ENCODE data around the gene HERC4.

The HERC4 gene

DNA sequence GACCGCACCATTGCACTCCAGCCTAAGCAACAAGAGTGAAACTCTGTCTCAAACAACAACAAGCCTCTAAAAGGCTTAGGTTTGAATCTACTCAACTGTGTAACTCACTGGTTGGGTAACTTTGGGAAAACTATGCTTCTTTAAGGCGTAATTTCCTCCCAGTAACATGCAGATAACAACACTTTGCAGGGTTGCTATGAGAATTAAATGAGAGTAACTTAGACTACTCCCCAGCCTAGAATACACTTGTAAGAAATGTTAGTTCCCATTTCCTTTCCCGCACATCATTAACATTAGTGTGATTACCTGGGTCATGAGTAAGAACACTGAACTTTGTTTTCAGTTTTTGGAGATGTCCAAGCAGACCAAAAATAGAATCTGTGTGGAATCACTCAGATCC, 28.8 kb upstream of the HERC4 start:
- no peaks in the 10 kb centered on the region for H3K4me1 Mint-ChIP-seq
- no peak overlapping the region for H3K27ac Mint-ChIP-seq
- no peak for ATAC-seq
- no peaks in the 10 kb centered on the region for H3K27me3 Mint-ChIP-seq
- no peaks in the 10 kb centered on the region for H3K36me3 Mint-ChIP-seq
- H3K4me3 Mint-ChIP-seq = no peak overlapping the region
- H3K9me3 Mint-ChIP-seq = no peaks in the 10 kb centered on the region

GRCh38 chr10:68103261-68103878, 28.3 kb upstream of the HERC4 start:
- H3K9me3 Mint-ChIP-seq = no peaks in the 10 kb centered on the region
- no peak for ATAC-seq

DNA sequence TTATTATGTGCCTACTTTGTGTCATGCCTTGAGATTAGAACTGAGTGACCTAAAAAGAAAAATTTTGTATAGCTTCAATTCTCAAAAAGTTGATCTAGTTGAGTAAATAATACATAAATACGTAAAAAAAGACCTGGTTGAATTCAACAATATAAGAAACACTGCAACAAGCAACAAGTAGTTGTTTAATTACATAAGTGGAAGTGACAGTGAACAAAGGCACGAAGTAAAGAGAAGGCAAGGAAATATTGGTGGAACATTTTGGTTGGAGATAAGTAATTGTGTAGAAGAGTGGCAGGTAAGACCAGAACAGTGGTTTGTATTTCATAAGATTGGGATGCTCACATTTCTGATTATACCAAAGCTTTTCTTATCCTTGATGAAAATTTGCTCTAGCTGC, 26.0 kb upstream of the HERC4 start:
- no peak for ATAC-seq
- no peaks in the 10 kb centered on the region for H3K4me1 Mint-ChIP-seq
- H3K27me3 Mint-ChIP-seq = no peaks in the 10 kb centered on the region
- H3K36me3 Mint-ChIP-seq = no peaks in the 10 kb centered on the region
- H3K27ac Mint-ChIP-seq = no peak overlapping the region
- H3K4me3 Mint-ChIP-seq = no peak overlapping the region
- no peaks in the 10 kb centered on the region for H3K9me3 Mint-ChIP-seq

More at GRCh38 chr10:68103261-68103878, 28.3 kb upstream of the HERC4 start:
- Mint-ChIP-seq H3K36me3 (no peaks in the 10 kb centered on the region), H3K27me3 (no peaks in the 10 kb centered on the region), H3K4me3 (no peak overlapping the region), H3K4me1 (no peaks in the 10 kb centered on the region), H3K27ac (no peak overlapping the region)

DNA sequence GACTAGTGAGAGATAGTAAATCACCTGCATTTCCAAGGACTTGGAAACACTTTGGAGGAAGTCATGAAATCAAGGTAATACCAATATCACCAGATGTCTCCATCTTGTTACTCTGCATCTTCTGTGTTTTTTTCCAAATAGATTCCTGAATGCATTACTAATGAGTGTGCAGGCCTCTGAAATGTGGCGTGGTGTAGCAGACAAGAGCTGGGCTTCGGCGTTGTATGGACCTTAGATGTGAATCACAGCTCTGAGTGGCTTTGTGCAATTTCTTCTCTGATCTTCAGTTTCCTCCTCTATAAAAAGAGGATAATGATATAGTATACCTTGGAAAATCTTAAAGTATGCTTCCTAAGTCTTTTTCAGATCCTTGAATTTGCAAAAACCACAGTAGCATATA, 24.7 kb upstream of the HERC4 start:
- Mint-ChIP-seq H3K4me3 (no peak overlapping the region), H3K4me1 (no peaks in the 10 kb centered on the region), H3K27ac (no peak overlapping the region), H3K9me3 (no peaks in the 10 kb centered on the region), H3K36me3 (no peaks in the 10 kb centered on the region), H3K27me3 (no peaks in the 10 kb centered on the region)
- ATAC-seq = no peak

GRCh38 chr10:68096913-68097516, 21.9 kb upstream of the HERC4 start:
- H3K36me3 Mint-ChIP-seq = no peaks in the 10 kb centered on the region
- ATAC-seq = no peak
- H3K27me3 Mint-ChIP-seq = no peaks in the 10 kb centered on the region
- H3K4me1 Mint-ChIP-seq = no peaks in the 10 kb centered on the region
- no peak overlapping the region for H3K27ac Mint-ChIP-seq
- no peak overlapping the region for H3K4me3 Mint-ChIP-seq
- no peaks in the 10 kb centered on the region for H3K9me3 Mint-ChIP-seq

GRCh38 chr10:68095153-68095552, 20.1 kb upstream of the HERC4 start:
- no peak for ATAC-seq
- Mint-ChIP-seq H3K27me3 (no peaks in the 10 kb centered on the region), H3K27ac (no peak overlapping the region), H3K9me3 (no peaks in the 10 kb centered on the region), H3K4me3 (no peak overlapping the region), H3K4me1 (no peaks in the 10 kb centered on the region), H3K36me3 (no peaks in the 10 kb centered on the region)

DNA sequence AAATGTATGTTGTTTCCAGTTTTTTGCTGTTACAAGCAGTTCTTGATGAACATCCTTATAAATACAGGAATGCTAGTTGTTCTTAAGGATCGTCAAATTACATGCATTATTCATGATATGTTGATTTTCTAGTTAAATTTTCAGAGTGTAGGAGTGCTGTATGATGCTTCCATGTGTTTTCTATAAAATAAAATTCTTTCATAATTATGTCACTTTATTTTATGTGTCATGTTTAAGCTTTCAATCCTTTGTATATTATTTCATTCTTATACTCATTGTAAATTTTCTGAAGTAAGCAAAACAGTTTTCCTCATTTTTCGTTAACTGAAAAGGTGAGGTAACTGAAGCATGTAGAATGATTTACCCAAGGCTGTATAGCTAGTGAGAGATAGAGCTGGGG, 17.4 kb upstream of the HERC4 start:
- H3K27ac Mint-ChIP-seq = no peak overlapping the region
- no peaks in the 10 kb centered on the region for H3K27me3 Mint-ChIP-seq
- H3K4me3 Mint-ChIP-seq = no peak overlapping the region
- H3K36me3 Mint-ChIP-seq = no peaks in the 10 kb centered on the region
- ATAC-seq = no peak
- no peaks in the 10 kb centered on the region for H3K4me1 Mint-ChIP-seq
- H3K9me3 Mint-ChIP-seq = no peaks in the 10 kb centered on the region

DNA sequence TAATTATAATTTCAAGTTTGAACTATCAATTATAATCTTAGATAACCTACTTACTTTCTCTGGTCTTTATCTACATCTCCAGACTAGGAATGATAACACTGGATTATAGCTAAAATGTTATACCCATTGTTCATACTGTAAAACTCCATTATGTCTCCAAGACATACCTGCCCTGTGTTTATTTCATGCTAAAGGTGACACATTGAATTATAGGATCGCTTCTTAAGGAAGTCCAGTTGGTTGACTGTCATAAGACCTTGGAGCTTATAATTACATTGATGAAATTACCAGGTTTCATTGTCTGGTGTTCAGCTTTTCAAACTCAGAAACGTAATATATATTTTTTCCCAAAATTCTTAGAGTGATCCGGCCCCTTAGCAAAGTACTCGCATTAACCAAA, 15.5 kb upstream of the HERC4 start:
- no peak for ATAC-seq
- Mint-ChIP-seq H3K27me3 (no peaks in the 10 kb centered on the region), H3K36me3 (no peaks in the 10 kb centered on the region), H3K4me3 (no peak overlapping the region), H3K9me3 (no peaks in the 10 kb centered on the region), H3K27ac (no peak overlapping the region), H3K4me1 (no peaks in the 10 kb centered on the region)

DNA sequence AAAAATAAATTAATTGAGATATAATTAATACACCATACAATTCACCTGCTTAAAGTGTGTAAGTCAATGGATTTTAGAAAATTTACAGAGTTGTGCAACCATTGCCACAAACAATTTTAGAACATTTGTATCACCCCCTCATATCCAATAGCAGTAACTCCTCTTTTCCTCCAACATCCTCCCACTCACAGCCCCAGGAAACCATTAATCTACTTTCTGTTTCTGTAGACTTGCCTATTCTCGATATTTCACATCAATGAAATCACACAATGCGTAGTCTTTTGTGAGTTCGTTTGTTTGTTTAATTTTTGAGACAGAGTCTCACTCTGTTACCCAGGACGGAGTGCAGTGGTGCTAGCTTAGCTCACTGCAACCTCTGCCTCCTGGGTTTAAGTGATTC, 13.7 kb upstream of the HERC4 start:
- Mint-ChIP-seq H3K27ac (no peak overlapping the region), H3K9me3 (no peaks in the 10 kb centered on the region), H3K4me3 (no peak overlapping the region), H3K4me1 (no peaks in the 10 kb centered on the region), H3K36me3 (no peaks in the 10 kb centered on the region), H3K27me3 (no peaks in the 10 kb centered on the region)
- no peak for ATAC-seq

GRCh38 chr10:68087685-68088401, 12.8 kb upstream of the HERC4 start:
- Mint-ChIP-seq H3K36me3 (no peaks in the 10 kb centered on the region), H3K27me3 (no peaks in the 10 kb centered on the region), H3K9me3 (no peaks in the 10 kb centered on the region), H3K4me3 (no peak overlapping the region), H3K4me1 (no peaks in the 10 kb centered on the region), H3K27ac (no peak overlapping the region)
- no peak for ATAC-seq

- Mint-ChIP-seq H3K27ac (no peak overlapping the region), H3K27me3 (no peaks in the 10 kb centered on the region), H3K4me3 (no peak overlapping the region), H3K4me1 (no peaks in the 10 kb centered on the region), H3K36me3 (no peaks in the 10 kb centered on the region), H3K9me3 (no peaks in the 10 kb centered on the region)
- no peak for ATAC-seq
Observed at GRCh38 chr10:68086910-68087684, 12.0 kb upstream of the HERC4 start.

DNA sequence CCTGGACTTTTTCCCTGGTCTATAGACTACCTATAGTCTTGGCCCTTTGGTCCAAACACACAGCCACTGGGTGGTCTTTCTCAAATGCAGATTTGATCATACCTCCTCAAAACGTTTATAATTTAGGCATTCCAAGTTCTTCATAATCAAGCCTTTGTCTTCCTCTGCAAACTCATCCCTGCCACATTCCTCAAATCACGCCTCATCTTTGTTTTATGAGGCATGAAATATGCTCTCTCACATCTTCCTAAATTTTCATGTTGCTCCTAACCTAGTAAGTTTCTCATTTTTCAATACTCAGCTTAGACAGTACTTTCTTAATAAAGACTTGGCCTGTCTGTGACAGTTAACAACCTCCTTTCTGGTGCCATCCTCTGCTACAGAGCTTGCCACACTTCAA, 10.9 kb upstream of the HERC4 start:
- H3K9me3 Mint-ChIP-seq = no peaks in the 10 kb centered on the region
- no peaks in the 10 kb centered on the region for H3K27me3 Mint-ChIP-seq
- no peaks in the 10 kb centered on the region for H3K4me1 Mint-ChIP-seq
- H3K36me3 Mint-ChIP-seq = no peaks in the 10 kb centered on the region
- H3K27ac Mint-ChIP-seq = no peak overlapping the region
- ATAC-seq = no peak
- no peak overlapping the region for H3K4me3 Mint-ChIP-seq

- Mint-ChIP-seq H3K27ac (no peak overlapping the region), H3K4me3 (no peak overlapping the region), H3K36me3 (no peaks in the 10 kb centered on the region), H3K27me3 (no peaks in the 10 kb centered on the region), H3K4me1 (no peaks in the 10 kb centered on the region), H3K9me3 (no peaks in the 10 kb centered on the region)
- ATAC-seq = no peak
Observed at GRCh38 chr10:68084469-68084868, 9.4 kb upstream of the HERC4 start.

- H3K4me3 Mint-ChIP-seq = no peak overlapping the region
- no peaks in the 10 kb centered on the region for H3K36me3 Mint-ChIP-seq
- H3K9me3 Mint-ChIP-seq = no peaks in the 10 kb centered on the region
- H3K27me3 Mint-ChIP-seq = no peaks in the 10 kb centered on the region
- H3K27ac Mint-ChIP-seq = no peak overlapping the region
- no peak for ATAC-seq
- H3K4me1 Mint-ChIP-seq = no peaks in the 10 kb centered on the region
Observed at GRCh38 chr10:68083953-68084352, 8.9 kb upstream of the HERC4 start.

DNA sequence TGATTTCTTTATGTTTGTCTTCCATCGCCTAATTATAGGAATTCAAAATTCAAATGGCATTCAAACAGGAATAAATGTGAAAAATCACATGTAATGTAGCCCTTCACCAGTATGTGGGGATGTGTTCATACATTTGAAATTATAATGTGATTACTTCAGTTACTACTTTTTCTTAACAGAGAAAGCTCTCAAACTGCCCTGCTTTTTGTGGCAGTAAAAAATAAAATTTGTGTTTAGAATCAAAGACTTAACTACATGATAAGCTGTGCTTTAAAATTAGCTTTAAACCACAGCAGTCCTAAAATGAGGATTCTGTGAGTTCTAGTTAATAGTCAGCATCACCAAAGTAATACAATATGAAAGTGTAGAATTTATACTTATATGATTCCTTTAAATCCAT, 7.8 kb upstream of the HERC4 start:
- Mint-ChIP-seq H3K36me3 (no peaks in the 10 kb centered on the region), H3K4me3 (no peak overlapping the region), H3K4me1 (no peaks in the 10 kb centered on the region), H3K27ac (no peak overlapping the region), H3K27me3 (no peaks in the 10 kb centered on the region), H3K9me3 (no peaks in the 10 kb centered on the region)
- ATAC-seq = no peak
